Right cardiac atrium (tissue), 5 donors: ENCODE data around the gene GINS2. TPM values are rescaled to one million over a fixed set of nuclear protein-coding genes. Genes with fewer than 3 reads are reported as not detected.

Experiments used
- ATAC-seq, 2 donors: fragments of 200-7000 bp; cut with Tn5 transposase; one replicate each; pipeline versions ENCODE4 v1.8.0 to v1.9.1; 2020; ENCODE audit warnings: moderate library complexity in 2 of 2, mild to moderate bottlenecking in 1 of 2
- DNase-seq, 3 donors: peaks; one replicate each; pipeline ENCODE4 v3.0.0-alpha.2; 2020
- H3K27ac ChIP-seq: one replicate; pipeline ENCODE4 v1.5.1; 2013; ENCODE audit warnings: mild to moderate bottlenecking, low read length, control low read depth, moderate library complexity
- H3K27me3 ChIP-seq: one replicate; pipeline ENCODE4 v1.6.1; 2013; ENCODE audit not compliant: control insufficient read depth, insufficient read depth
- H3K4me1 ChIP-seq: one replicate; pipeline ENCODE4 v1.6.1; 2013; ENCODE audit warnings: low read length; ENCODE audit not compliant: control insufficient read depth, insufficient read depth
- H3K4me3 ChIP-seq: one replicate; pipeline ENCODE4 v1.5.1; 2013; ENCODE audit warnings: low read length, control low read depth
- H3K9me3 ChIP-seq: one replicate; pipeline ENCODE4 v1.6.1; 2013; ENCODE audit warnings: low read length; ENCODE audit not compliant: control insufficient read depth
- WGBS: extraction: QIAGEN DNeasy Blood & Tissue Kit; methylation state at CpG from one replicate; pipeline ENCODE4 v1.1.7; 2013; 5-methylcytosine and 5-hydroxymethylcytosine counted together
- intact Hi-C, 4 donors: fragments of 100-400 bp; cut with DNase I; formaldehyde crosslinking; loops; one replicate each; pipeline versions ENCODE4 v1.11.0 to v1.14.0; 2022 to 2023
- polyA plus RNA-seq: library from polyadenylated mRNA; stranded (reverse); fragments of 200-250 nt; gene quantifications from one replicate; pipeline ENCODE4 v1.2.3, GENCODE V29; 2013
- total RNA-seq, 4 donors: library from RNA; stranded (reverse); fragmentation: NEBNext Ultra II Directional; extraction: Animal tissue kit (Norgen Biotek cat#: 25700); gene quantifications; one replicate each; pipeline ENCODE4 v1.2.1, GENCODE V29; 2021
- donor health status: healthy with polysubstance abuse.
- donor health status: DM: no; HTN: yes; CAD: no.
- donor health status: DM: no; HTN: no; CAD: no.
- donor health status: DM: no; HTN: yes; CAD: no; lungs with severe emphysema.
- donor health status: DM: yes; HTN: yes; CAD: no.

GINS2 gene
- total and polyA plus RNA-seq, 5 donors = 0.23 to 1.1 (median 0.37) TPM

- DNase-seq (peak in 2 of 3 donors; percentile 40 to 42), ATAC-seq (no peak)
- intact Hi-C loops = no loop called here
Measured at GRCh38 chr16:85665929-85666328, 22.8 kb downstream of the GINS2 start.

GRCh38 chr16:85665373-85665740 is 23.4 kb downstream of the GINS2 start:
- intact Hi-C loops = no loop called here
- H3K4me1 ChIP-seq = no peaks in the 10 kb centered on the region
- ATAC-seq = peak in 1 of 2 donors; percentile 12
- no peak overlapping the region for H3K27ac ChIP-seq
- H3K27me3 ChIP-seq = no peaks in the 10 kb centered on the region
- H3K4me3 ChIP-seq = no peak overlapping the region
- peak in 2 of 3 donors; percentile 28 to 41 for DNase-seq
- 92% methylated on average over 12 of the region's 12 CpGs for WGBS
- no peaks in the 10 kb centered on the region for H3K9me3 ChIP-seq

More at GRCh38 chr16:85665929-85666328, 22.8 kb downstream of the GINS2 start:
- no peaks in the 10 kb centered on the region for H3K9me3 ChIP-seq
- H3K27me3 ChIP-seq = no peaks in the 10 kb centered on the region
- H3K4me1 ChIP-seq = no peaks in the 10 kb centered on the region
- H3K4me3 ChIP-seq = no peak overlapping the region
- 86% methylated on average over 13 of the region's 13 CpGs for WGBS
- no peak overlapping the region for H3K27ac ChIP-seq

GRCh38 chr16:85664580-85665372 is 24.0 kb downstream of the GINS2 start:
- Histone ChIP-seq H3K4me1 (no peaks in the 10 kb centered on the region), H3K27ac (no peak overlapping the region), H3K4me3 (no peak overlapping the region), H3K9me3 (no peaks in the 10 kb centered on the region), H3K27me3 (no peaks in the 10 kb centered on the region)
- intact Hi-C loops = no loop called here
- DNase-seq = peak in 2 of 3 donors; percentile 9 to 43
- ATAC-seq = no peak
- WGBS = 91% methylated on average over 27 of the region's 27 CpGs

- intact Hi-C loops = no loop called here
- Histone ChIP-seq H3K9me3 (no peaks in the 10 kb centered on the region), H3K4me1 (no peaks in the 10 kb centered on the region), H3K27me3 (no peaks in the 10 kb centered on the region), H3K4me3 (no peak overlapping the region), H3K27ac (no peak overlapping the region)
- WGBS = 59% methylated on average over 12 of the region's 12 CpGs
- no peak for ATAC-seq
- peak in 2 of 3 donors; percentile 71 to 74 for DNase-seq
Measured at GRCh38 chr16:85663891-85664321, 24.8 kb downstream of the GINS2 start.

- Histone ChIP-seq H3K9me3 (no peaks in the 10 kb centered on the region), H3K4me3 (no peak overlapping the region), H3K27me3 (no peaks in the 10 kb centered on the region), H3K4me1 (no peaks in the 10 kb centered on the region), H3K27ac (no peak overlapping the region)
- DNase-seq = peak in 2 of 3 donors; percentile 33 to 48
- ATAC-seq = no peak
- intact Hi-C loops = no loop called here
- whole genome bisulfite sequencing = 95% methylated on average over 38 of the region's 38 CpGs
Measured at GRCh38 chr16:85662976-85663830, 25.6 kb downstream of the GINS2 start.

GRCh38 chr16:85662482-85662812 is 26.3 kb downstream of the GINS2 start:
- Histone ChIP-seq H3K4me3 (no peak overlapping the region), H3K27me3 (no peaks in the 10 kb centered on the region), H3K9me3 (no peaks in the 10 kb centered on the region), H3K27ac (no peak overlapping the region), H3K4me1 (no peaks in the 10 kb centered on the region)
- ATAC-seq (no peak), DNase-seq (peak in 2 of 3 donors; percentile 21 to 35)
- intact Hi-C loops = no loop called here
- WGBS = 79% methylated on average over 3 of the region's 3 CpGs

- DNase-seq (peak in 2 of 3 donors; percentile 41 to 48), ATAC-seq (no peak)
- intact Hi-C loops = no loop called here
Measured at GRCh38 chr16:85661740-85662481, 26.8 kb downstream of the GINS2 start.

GRCh38 chr16:85660843-85661739 is 27.7 kb downstream of the GINS2 start:
- H3K4me3 ChIP-seq = no peak overlapping the region
- H3K4me1 ChIP-seq = no peaks in the 10 kb centered on the region
- no peaks in the 10 kb centered on the region for H3K27me3 ChIP-seq
- no peak overlapping the region for H3K27ac ChIP-seq
- intact Hi-C loops = no loop called here
- ATAC-seq = no peak
- DNase-seq = peak in 2 of 3 donors; percentile 57 to 61
- no peaks in the 10 kb centered on the region for H3K9me3 ChIP-seq
- 93% methylated on average over 42 of the region's 42 CpGs for WGBS

More at GRCh38 chr16:85661740-85662481, 26.8 kb downstream of the GINS2 start:
- H3K4me3 ChIP-seq = no peak overlapping the region
- no peak overlapping the region for H3K27ac ChIP-seq
- H3K9me3 ChIP-seq = no peaks in the 10 kb centered on the region
- no peaks in the 10 kb centered on the region for H3K27me3 ChIP-seq
- WGBS = 93% methylated on average over 26 of the region's 26 CpGs
- no peaks in the 10 kb centered on the region for H3K4me1 ChIP-seq

GRCh38 chr16:85659805-85660511 is 28.8 kb downstream of the GINS2 start:
- no peaks in the 10 kb centered on the region for H3K27me3 ChIP-seq
- 71% methylated on average over 12 of the region's 12 CpGs for WGBS
- no peak overlapping the region for H3K27ac ChIP-seq
- ATAC-seq = peak; percentile 76 to 84
- intact Hi-C loops = no loop called here
- peak; percentile 60 to 90 (median 84) for DNase-seq
- no peaks in the 10 kb centered on the region for H3K4me1 ChIP-seq
- no peaks in the 10 kb centered on the region for H3K9me3 ChIP-seq
- H3K4me3 ChIP-seq = no peak overlapping the region
